H9 (cell line): ENCODE results near the gene TGFB3. TPM values are rescaled to one million over a fixed set of nuclear protein-coding genes. Genes with fewer than 3 reads are reported as not detected.

Experiments
- DNase-seq: peaks from one replicate; pipeline ENCODE4 v3.0.0-alpha.2; 2017
- H2AFZ ChIP-seq: one replicate; pipeline ENCODE4 v1.6.1; 2013; ENCODE audit warnings: mild to moderate bottlenecking, low read length, control low read depth, moderate library complexity
- H2AK5ac ChIP-seq: 2 replicates; pipeline ENCODE4 v1.6.1; 2013; ENCODE audit warnings: low read length, control low read depth, mixed read lengths; ENCODE audit not compliant: insufficient read length
- H2BK120ac ChIP-seq: one replicate; pipeline ENCODE4 v1.6.1; 2013; ENCODE audit warnings: low read depth, mild to moderate bottlenecking, low read length, control low read depth, inconsistent platforms; ENCODE audit not compliant: poor library complexity, severe bottlenecking
- H2BK12ac ChIP-seq: 2 replicates; pipeline ENCODE4 v1.6.1; 2013; ENCODE audit warnings: low read length, control low read depth, mixed read lengths, low read depth; ENCODE audit not compliant: insufficient read length
- H2BK15ac ChIP-seq: 2 replicates; pipeline ENCODE4 v1.6.1; 2013; ENCODE audit warnings: low read depth, low read length, control low read depth
- H2BK20ac ChIP-seq: one replicate; pipeline ENCODE4 v1.6.1; 2013; ENCODE audit warnings: low read depth, mild to moderate bottlenecking, low read length, control low read depth, inconsistent platforms; ENCODE audit not compliant: poor library complexity, severe bottlenecking
- H2BK5ac ChIP-seq: 2 replicates; pipeline ENCODE4 v1.6.1; 2013; ENCODE audit warnings: low read length, control low read depth, mixed read lengths; ENCODE audit not compliant: insufficient read length
- H3K14ac ChIP-seq: 2 replicates; pipeline ENCODE4 v1.6.1; 2013; ENCODE audit warnings: low read length, control low read depth; ENCODE audit not compliant: insufficient read depth
- H3K18ac ChIP-seq: 2 replicates; pipeline ENCODE4 v1.6.1; 2013; ENCODE audit warnings: low read depth, mild to moderate bottlenecking, mixed read lengths, low read length, control low read depth; ENCODE audit not compliant: insufficient read length
- H3K23ac ChIP-seq: 2 replicates; pipeline ENCODE4 v1.6.1; 2013; ENCODE audit warnings: low read length, control low read depth, mixed read lengths, low read depth; ENCODE audit not compliant: insufficient read length
- H3K23me2 ChIP-seq: 2 replicates; pipeline ENCODE4 v1.6.1; 2013; ENCODE audit warnings: low read depth, mild to moderate bottlenecking, mixed read lengths, low read length, control low read depth; ENCODE audit not compliant: insufficient read length, poor library complexity, severe bottlenecking
- H3K27ac ChIP-seq: 2 replicates; pipeline ENCODE4 v1.5.1; 2013; ENCODE audit warnings: low read length, control low read depth, mixed read lengths, low read depth; ENCODE audit not compliant: insufficient read length
- H3K27me3 ChIP-seq: 2 replicates; pipeline ENCODE4 v1.6.1; 2013; ENCODE audit warnings: low read length, control low read depth, inconsistent platforms; ENCODE audit not compliant: insufficient read depth
- H3K4ac ChIP-seq: 2 replicates; pipeline ENCODE4 v1.6.1; 2013; ENCODE audit warnings: low read depth, mild to moderate bottlenecking, control low read depth, inconsistent platforms, low read length, moderate library complexity
- H3K4me1 ChIP-seq: 2 replicates; pipeline ENCODE4 v1.6.1; 2013; ENCODE audit warnings: low read length, control low read depth, inconsistent platforms; ENCODE audit not compliant: insufficient read depth
- H3K4me2 ChIP-seq: 2 replicates; pipeline ENCODE4 v1.6.1; 2013; ENCODE audit warnings: low read length, control low read depth, mixed read lengths; ENCODE audit not compliant: insufficient read length, insufficient read depth
- H3K56ac ChIP-seq: 2 replicates; pipeline ENCODE4 v1.6.1; 2013; ENCODE audit warnings: low read depth, mild to moderate bottlenecking, mixed read lengths, low read length, control low read depth; ENCODE audit not compliant: insufficient read length
- H3K79me1 ChIP-seq: 2 replicates; pipeline ENCODE4 v1.6.1; 2013; ENCODE audit warnings: low read depth, mild to moderate bottlenecking, moderate library complexity, low read length, control low read depth, inconsistent platforms; ENCODE audit not compliant: insufficient read depth, poor library complexity, severe bottlenecking
- H3K79me2 ChIP-seq: 2 replicates; pipeline ENCODE4 v1.6.1; 2013; ENCODE audit warnings: low read length, control low read depth, inconsistent platforms; ENCODE audit not compliant: insufficient read depth
- H3K9ac ChIP-seq: 2 replicates; pipeline ENCODE4 v1.6.1; 2013; ENCODE audit warnings: low read length, control low read depth, mixed read lengths; ENCODE audit not compliant: insufficient read length; ENCODE audit errors: extremely low read depth
- H3K9me3 ChIP-seq: one replicate; pipeline ENCODE4 v1.6.1; 2013; ENCODE audit warnings: low read depth, low read length, inconsistent platforms; ENCODE audit not compliant: control insufficient read depth
- H3T11ph ChIP-seq: one replicate; pipeline ENCODE4 v1.6.1; 2013; ENCODE audit warnings: mild to moderate bottlenecking, low read length, control low read depth, inconsistent platforms
- H4K20me1 ChIP-seq: one replicate; pipeline ENCODE4 v1.6.1; 2013; ENCODE audit not compliant: control insufficient read depth, insufficient read length, insufficient read depth
- H4K5ac ChIP-seq: 2 replicates; pipeline ENCODE4 v1.6.1; 2013; ENCODE audit warnings: low read depth, mild to moderate bottlenecking, mixed read lengths, low read length, control low read depth; ENCODE audit not compliant: insufficient read length
- H4K8ac ChIP-seq: replicated peaks from 2 replicates; pipeline ENCODE4 v1.6.1; 2013; ENCODE audit warnings: low read length, control low read depth, mixed read lengths, low read depth; ENCODE audit not compliant: insufficient read length
- H4K91ac ChIP-seq: 2 replicates; pipeline ENCODE4 v1.6.1; 2013; ENCODE audit warnings: low read depth, mild to moderate bottlenecking, moderate library complexity, mixed read lengths, low read length, control low read depth; ENCODE audit not compliant: insufficient read length
- H3K27ac Mint-ChIP-seq, 3 experiments: 2 replicates in 2 of 3; 3 replicates in 1 of 3; pipeline ENCODE4 v1.8.0; 2020 to 2021; ENCODE audit warnings: mixed read lengths in 3 of 3, mild to moderate bottlenecking in 1 of 3, moderate library complexity in 1 of 3
- H3K27me3 Mint-ChIP-seq: 2 replicates; pipeline ENCODE4 v1.8.0; 2021; ENCODE audit warnings: low read depth, mild to moderate bottlenecking, moderate library complexity, mixed read lengths
- H3K36me3 Mint-ChIP-seq, 3 experiments: 2 replicates in 2 of 3; 3 replicates in 1 of 3; pipeline ENCODE4 v1.8.0; 2020 to 2021; ENCODE audit warnings: low read depth in 3 of 3, mixed read lengths in 3 of 3; ENCODE audit not compliant: insufficient read depth in 1 of 3
- H3K4me1 Mint-ChIP-seq, 2 experiments: 2 replicates each; pipeline ENCODE4 v1.8.0; 2020; ENCODE audit warnings: mixed read lengths in 2 of 2
- H3K4me3 Mint-ChIP-seq, 2 experiments: 2 replicates in 1 of 2; 3 replicates in 1 of 2; pipeline ENCODE4 v1.8.0; 2020 to 2021; ENCODE audit warnings: mild to moderate bottlenecking in 2 of 2, mixed read lengths in 2 of 2, moderate library complexity in 1 of 2
- H3K9me3 Mint-ChIP-seq, 2 experiments: 2 replicates in 1 of 2; 3 replicates in 1 of 2; pipeline ENCODE4 v1.8.0; 2020; ENCODE audit warnings: mild to moderate bottlenecking in 2 of 2, mixed read lengths in 2 of 2, moderate library complexity in 1 of 2
- WGBS: extraction: QIAGEN DNeasy Blood & Tissue Kit; methylation state at CpG from one replicate; pipeline ENCODE4 v1.1.7; 2013; ENCODE audit warnings: missing lambda C conversion rate, low lambda C conversion rate, mixed read lengths; ENCODE audit not compliant: insufficient read length; ENCODE audit errors: extremely low coverage; 5-methylcytosine and 5-hydroxymethylcytosine counted together
- total RNA-seq: library from RNA; stranded (reverse); gene quantifications from 2 replicates; pipeline ENCODE4 v1.2.1, GENCODE V29; 2021
- TF ChIP-seq, protein P1 (sequence below): fragments of 200-600 bp; sonication (generic); conservative IDR thresholded peaks from 3 replicates; pipeline ENCODE4 v1.8.0; 2021; ENCODE audit warnings: antibody characterized with exemption, mild to moderate bottlenecking

TGFB3 gene
- total RNA-seq, 1 experiment from 2014 or later, result 0.37 TPM

DNA sequence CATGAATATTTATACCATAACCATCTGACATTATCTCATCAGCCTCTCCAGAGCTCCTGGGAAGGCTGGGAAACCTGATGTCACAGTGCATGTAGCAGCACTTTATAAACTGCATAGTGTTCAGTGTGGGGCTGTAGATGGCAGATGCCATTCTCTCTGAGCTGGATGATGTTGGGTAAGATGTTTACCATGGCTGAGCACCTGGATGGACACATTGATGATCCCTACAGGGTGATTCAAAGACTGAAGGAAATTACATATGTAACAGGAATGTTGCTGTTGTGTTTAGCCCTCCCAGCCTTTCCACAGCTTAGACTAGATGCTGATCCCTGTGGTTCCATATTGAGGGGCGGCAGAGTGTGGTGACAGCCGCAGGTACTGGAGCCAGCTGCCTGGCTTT lies 41.2 kb upstream of the TGFB3 start:
- H3K4me3 Mint-ChIP-seq, result no peak overlapping the region

More for the DNA sequence above, 41.2 kb upstream of the TGFB3 start:
- Histone ChIP-seq H2BK5ac (no peak overlapping the region), H4K91ac (no peak overlapping the region), H3K27ac (no peak overlapping the region), H3K23me2 (no peaks in the 10 kb centered on the region), H4K8ac (no peak overlapping the region), H3K9ac (no peak overlapping the region), H3K18ac (no peak overlapping the region), H2BK20ac (no peak overlapping the region), H2BK120ac (no peak overlapping the region), H3T11ph (no peak overlapping the region), H3K4me2 (no peak overlapping the region), H2AFZ (no peak overlapping the region), H3K4ac (no peak overlapping the region), H3K4me1 (no peaks in the 10 kb centered on the region; the same call in 1 of the 2 replicates), H3K23ac (no peak overlapping the region), H2AK5ac (no peak overlapping the region), H2BK12ac (no peak overlapping the region), H4K20me1 (no peaks in the 10 kb centered on the region), H3K56ac (no peak overlapping the region), H3K79me1 (no peaks in the 10 kb centered on the region), H3K79me2 (no peaks in the 10 kb centered on the region), H4K5ac (no peak overlapping the region), H3K14ac (no peak overlapping the region), H2BK15ac (no peak overlapping the region), H3K27me3 (no peaks in the 10 kb centered on the region), H3K9me3 (no peaks in the 10 kb centered on the region)
- H3K4me1 Mint-ChIP-seq, result peaks cover 15% of the 10 kb centered on the region in 2 experiments
- no peaks in the 10 kb centered on the region for H3K27me3 Mint-ChIP-seq
- H3K36me3 Mint-ChIP-seq, result peaks cover 9 to 35% (median 17%) of the 10 kb centered on the region in 3 experiments
- no peak overlapping the region for H3K27ac Mint-ChIP-seq
- H3K9me3 Mint-ChIP-seq, result peaks cover 2 to 5% of the 10 kb centered on the region in 2 experiments; a peak in 3 of 5 replicates
- DNase-seq, result no peak
- TF ChIP-seq, protein P1, sequence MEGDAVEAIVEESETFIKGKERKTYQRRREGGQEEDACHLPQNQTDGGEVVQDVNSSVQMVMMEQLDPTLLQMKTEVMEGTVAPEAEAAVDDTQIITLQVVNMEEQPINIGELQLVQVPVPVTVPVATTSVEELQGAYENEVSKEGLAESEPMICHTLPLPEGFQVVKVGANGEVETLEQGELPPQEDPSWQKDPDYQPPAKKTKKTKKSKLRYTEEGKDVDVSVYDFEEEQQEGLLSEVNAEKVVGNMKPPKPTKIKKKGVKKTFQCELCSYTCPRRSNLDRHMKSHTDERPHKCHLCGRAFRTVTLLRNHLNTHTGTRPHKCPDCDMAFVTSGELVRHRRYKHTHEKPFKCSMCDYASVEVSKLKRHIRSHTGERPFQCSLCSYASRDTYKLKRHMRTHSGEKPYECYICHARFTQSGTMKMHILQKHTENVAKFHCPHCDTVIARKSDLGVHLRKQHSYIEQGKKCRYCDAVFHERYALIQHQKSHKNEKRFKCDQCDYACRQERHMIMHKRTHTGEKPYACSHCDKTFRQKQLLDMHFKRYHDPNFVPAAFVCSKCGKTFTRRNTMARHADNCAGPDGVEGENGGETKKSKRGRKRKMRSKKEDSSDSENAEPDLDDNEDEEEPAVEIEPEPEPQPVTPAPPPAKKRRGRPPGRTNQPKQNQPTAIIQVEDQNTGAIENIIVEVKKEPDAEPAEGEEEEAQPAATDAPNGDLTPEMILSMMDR, result no peak
- WGBS, result no CpG with 5 or more reads among the region's 2 CpGs
